HG03354 (cell line): ENCODE data around the gene ZFPM1.
"Not testable (repeated sequence)": the region's sequence is repeated elsewhere in the genome, so short reads cannot be mapped to it uniquely, and the experiment has no call there.

Experiments
- ATAC-seq: cut with Tn5 transposase; IDR thresholded peaks from one replicate; pipeline ENCODE4 v1.9.1; 2021; ENCODE audit warnings: mild to moderate bottlenecking; ENCODE audit not compliant: unreplicated experiment, poor library complexity, severe bottlenecking

ZFPM1 gene

GRCh38 chr16:88461331-88462269 is 8.5 kb downstream of the ZFPM1 start:
- ATAC-seq, result no peak

- ATAC-seq, result no peak
Measured at GRCh38 chr16:88462396-88462795, 9.3 kb downstream of the ZFPM1 start.

- no peak for ATAC-seq
Measured at GRCh38 chr16:88463411-88463810, 10.3 kb downstream of the ZFPM1 start.

GRCh38 chr16:88464447-88465318 is 11.6 kb downstream of the ZFPM1 start:
- no peak for ATAC-seq

GRCh38 chr16:88465387-88465983 is 12.4 kb downstream of the ZFPM1 start:
- no peak for ATAC-seq

- no peak for ATAC-seq
Measured at GRCh38 chr16:88466175-88466862, 13.2 kb downstream of the ZFPM1 start.

- no peak for ATAC-seq
Measured at GRCh38 chr16:88466949-88467348, 13.9 kb downstream of the ZFPM1 start.

GRCh38 chr16:88467541-88467944 is 14.5 kb downstream of the ZFPM1 start:
- ATAC-seq, result no peak

- ATAC-seq, result no peak
Measured at GRCh38 chr16:88468275-88469129, 15.4 kb downstream of the ZFPM1 start.

- ATAC-seq, result no peak
Measured at GRCh38 chr16:88469615-88470395, 16.7 kb downstream of the ZFPM1 start.

GRCh38 chr16:88470396-88470680 is 17.3 kb downstream of the ZFPM1 start:
- not testable (repeated sequence) for ATAC-seq

- ATAC-seq, result not testable (repeated sequence)
Measured at GRCh38 chr16:88470696-88471095, 17.6 kb downstream of the ZFPM1 start.

- ATAC-seq, result no peak
Measured at GRCh38 chr16:88471115-88471514, 18.0 kb downstream of the ZFPM1 start.

GRCh38 chr16:88471575-88471974 is 18.5 kb downstream of the ZFPM1 start:
- no peak for ATAC-seq

GRCh38 chr16:88472069-88472468 is 19.0 kb downstream of the ZFPM1 start:
- ATAC-seq, result no peak

- ATAC-seq, result no peak
Measured at GRCh38 chr16:88472637-88473205, 19.6 kb downstream of the ZFPM1 start.

- no peak for ATAC-seq
Measured at GRCh38 chr16:88473666-88474534, 20.8 kb downstream of the ZFPM1 start.
